ENCODE data around the gene EXOSC10. TPM values are rescaled to one million over a fixed set of nuclear protein-coding genes. Genes with fewer than 3 reads are reported as not detected.

EXOSC10 gene
- total and polyA plus RNA-seq, 2 of the 13 experiments (the other 11 are each of a cell fraction or from before 2014, with no cell fraction given), result 48.4 to 67.6 TPM

DNA sequence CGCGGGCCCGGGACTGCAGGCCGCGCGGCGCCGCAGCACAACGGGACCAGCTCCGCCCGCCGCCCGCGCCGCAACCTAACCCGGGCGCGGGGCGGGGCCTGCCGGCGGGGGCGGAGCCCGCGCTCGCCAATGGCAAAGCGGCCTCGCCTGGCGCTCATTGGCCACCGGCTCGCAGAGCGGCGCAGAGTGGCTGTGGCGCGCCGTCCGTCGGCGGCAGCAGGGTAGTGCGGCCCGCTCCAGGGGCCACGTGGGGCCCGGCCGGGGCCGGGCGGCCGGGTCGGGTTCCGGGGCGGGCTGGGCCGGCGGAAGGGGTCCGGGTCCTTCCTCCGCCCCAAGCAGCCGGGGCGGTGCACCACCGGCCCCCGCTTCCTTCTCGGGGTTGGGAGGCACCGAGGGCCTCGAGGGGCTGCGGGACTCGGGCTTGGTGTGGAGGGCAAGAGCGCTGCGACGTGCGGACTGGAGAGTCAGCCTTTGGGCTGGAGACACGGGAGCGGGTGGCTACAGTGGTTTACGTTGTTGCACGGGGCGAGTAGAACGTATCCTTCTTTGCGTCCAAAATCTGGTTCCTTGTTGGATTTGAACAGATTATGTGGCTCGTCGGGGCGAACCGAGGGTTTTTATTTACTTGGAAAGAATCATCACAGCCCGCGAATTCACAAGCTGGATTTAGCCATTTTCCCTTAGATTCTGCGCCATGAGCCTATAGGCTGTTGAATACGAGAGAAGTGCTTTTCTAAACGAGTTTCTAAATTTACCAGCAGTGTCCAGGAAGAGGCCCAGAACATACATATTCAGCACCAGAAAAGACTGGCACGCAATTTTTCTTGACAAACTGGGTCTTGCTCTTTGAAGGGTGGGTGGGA, 39.5 kb downstream of the EXOSC10 start, which contains the start of gene SRM (continued):
- TF ChIP-seq AHDC1 (CRISPR knock-in tag; IDR thresholded peaks at IDR 0.05; ENCODE audit: borderline replicate concordance) (no peak), E2F2 (CRISPR knock-in tag; IDR thresholded peaks at IDR 0.05; ENCODE audit: borderline replicate concordance) (no peak), ZBTB3 (CRISPR knock-in tag; IDR thresholded peaks at IDR 0.05; ENCODE audit: borderline replicate concordance, low read depth) (no peak), ZNF678 (CRISPR knock-in tag; IDR thresholded peaks at IDR 0.05) (no peak), AGO2 (optimal IDR thresholded peaks at IDR 0.05; ENCODE audit: low read depth, low read length) (peak; percentile 35), SIN3B (IDR thresholded peaks at IDR 0.05; ENCODE audit: low read length) (no peak), MED8 (CRISPR knock-in tag; IDR thresholded peaks at IDR 0.05; ENCODE audit: insufficient replicate concordance) (no peak), ZNF17 (CRISPR knock-in tag; IDR thresholded peaks at IDR 0.05) (no peak), RFXAP (CRISPR knock-in tag; IDR thresholded peaks at IDR 0.05; ENCODE audit: borderline replicate concordance) (no peak), ZNF775 (CRISPR knock-in tag; IDR thresholded peaks at IDR 0.05; ENCODE audit: borderline replicate concordance) (no peak), AGO1 (IDR thresholded peaks at IDR 0.05; ENCODE audit: low read depth, low read length, poor library complexity, severe bottlenecking) (no peak), NFKBIZ (CRISPR knock-in tag; IDR thresholded peaks at IDR 0.05) (no peak), ZNF878 (CRISPR knock-in tag; IDR thresholded peaks at IDR 0.05) (no peak), ZNF724P (CRISPR knock-in tag; IDR thresholded peaks at IDR 0.05; ENCODE audit: borderline replicate concordance) (no peak), NBN (conservative IDR thresholded peaks at IDR 0.05) (no peak)
- TF ChIP-seq, protein P1, sequence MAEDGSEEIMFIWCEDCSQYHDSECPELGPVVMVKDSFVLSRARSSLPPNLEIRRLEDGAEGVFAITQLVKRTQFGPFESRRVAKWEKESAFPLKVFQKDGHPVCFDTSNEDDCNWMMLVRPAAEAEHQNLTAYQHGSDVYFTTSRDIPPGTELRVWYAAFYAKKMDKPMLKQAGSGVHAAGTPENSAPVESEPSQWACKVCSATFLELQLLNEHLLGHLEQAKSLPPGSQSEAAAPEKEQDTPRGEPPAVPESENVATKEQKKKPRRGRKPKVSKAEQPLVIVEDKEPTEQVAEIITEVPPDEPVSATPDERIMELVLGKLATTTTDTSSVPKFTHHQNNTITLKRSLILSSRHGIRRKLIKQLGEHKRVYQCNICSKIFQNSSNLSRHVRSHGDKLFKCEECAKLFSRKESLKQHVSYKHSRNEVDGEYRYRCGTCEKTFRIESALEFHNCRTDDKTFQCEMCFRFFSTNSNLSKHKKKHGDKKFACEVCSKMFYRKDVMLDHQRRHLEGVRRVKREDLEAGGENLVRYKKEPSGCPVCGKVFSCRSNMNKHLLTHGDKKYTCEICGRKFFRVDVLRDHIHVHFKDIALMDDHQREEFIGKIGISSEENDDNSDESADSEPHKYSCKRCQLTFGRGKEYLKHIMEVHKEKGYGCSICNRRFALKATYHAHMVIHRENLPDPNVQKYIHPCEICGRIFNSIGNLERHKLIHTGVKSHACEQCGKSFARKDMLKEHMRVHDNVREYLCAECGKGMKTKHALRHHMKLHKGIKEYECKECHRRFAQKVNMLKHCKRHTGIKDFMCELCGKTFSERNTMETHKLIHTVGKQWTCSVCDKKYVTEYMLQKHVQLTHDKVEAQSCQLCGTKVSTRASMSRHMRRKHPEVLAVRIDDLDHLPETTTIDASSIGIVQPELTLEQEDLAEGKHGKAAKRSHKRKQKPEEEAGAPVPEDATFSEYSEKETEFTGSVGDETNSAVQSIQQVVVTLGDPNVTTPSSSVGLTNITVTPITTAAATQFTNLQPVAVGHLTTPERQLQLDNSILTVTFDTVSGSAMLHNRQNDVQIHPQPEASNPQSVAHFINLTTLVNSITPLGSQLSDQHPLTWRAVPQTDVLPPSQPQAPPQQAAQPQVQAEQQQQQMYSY (CRISPR knock-in tag; IDR thresholded peaks at IDR 0.05), result no peak
- TF ChIP-seq, protein P2, sequence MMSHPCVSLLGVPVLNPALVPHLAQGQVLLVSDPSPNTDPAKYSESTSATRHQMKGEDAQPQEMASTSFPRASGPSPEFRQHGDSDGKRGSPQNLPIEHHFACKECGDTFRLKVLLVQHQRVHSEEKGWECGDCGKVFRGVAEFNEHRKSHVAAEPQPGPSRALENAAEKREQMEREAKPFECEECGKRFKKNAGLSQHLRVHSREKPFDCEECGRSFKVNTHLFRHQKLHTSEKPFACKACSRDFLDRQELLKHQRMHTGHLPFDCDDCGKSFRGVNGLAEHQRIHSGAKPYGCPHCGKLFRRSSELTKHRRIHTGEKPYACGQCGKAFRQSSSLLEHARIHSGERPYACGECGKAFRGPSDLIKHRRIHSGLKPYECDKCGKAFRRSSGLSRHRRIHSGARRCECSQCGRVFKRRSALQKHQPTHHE (CRISPR knock-in tag; IDR thresholded peaks at IDR 0.05; ENCODE audit: borderline replicate concordance), result no peak

All from HepG2 (cell line).